HepG2 (cell line): ENCODE results near the gene ZCRB1. TPM values are rescaled to one million over a fixed set of nuclear protein-coding genes. Genes with fewer than 3 reads are reported as not detected.

Experiments used
- ARNT ChIP-seq: fragments of 450-650 bp; IDR thresholded peaks from 2 replicates; pipeline ENCODE4 v1.6.1; 2017
- ATF2 ChIP-seq: sonication (generic); formaldehyde crosslinking; IDR thresholded peaks from 2 replicates; pipeline ENCODE4 v1.4.0; 2020; ENCODE audit warnings: missing genetic modification reagents
- ELF4 ChIP-seq: sonication (generic); formaldehyde crosslinking; IDR thresholded peaks from 2 replicates; pipeline ENCODE4 v1.5.0; 2020; ENCODE audit warnings: missing genetic modification reagents, mild to moderate bottlenecking, moderate library complexity, borderline replicate concordance
- ETV6 ChIP-seq: sonication (generic); formaldehyde crosslinking; conservative IDR thresholded peaks from 2 replicates; pipeline ENCODE4 v1.4.0; 2020; ENCODE audit warnings: missing genetic modification reagents
- RBM39 ChIP-seq: fragments of 200-400 bp; formaldehyde crosslinking; IDR thresholded peaks from one replicate; pipeline ENCODE4 v1.6.1; 2018; ENCODE audit warnings: antibody characterized with exemption, mild to moderate bottlenecking, low read depth, low read length; ENCODE audit not compliant: poor library complexity, severe bottlenecking
- RFX5 ChIP-seq: IDR thresholded peaks from 2 replicates; pipeline ENCODE4 v1.6.1; 2011; ENCODE audit warnings: low read depth, low read length, improper control_type of control experiment
- TCF7L2 ChIP-seq: IDR thresholded peaks from 2 replicates; pipeline ENCODE4 v1.6.1; 2011; ENCODE audit warnings: mild to moderate bottlenecking, low read depth, low read length, moderate library complexity
- ZFP62 ChIP-seq: sonication (generic); formaldehyde crosslinking; IDR thresholded peaks from 2 replicates; pipeline ENCODE4 v1.4.0; 2020; ENCODE audit warnings: missing genetic modification reagents
- ZNF142 ChIP-seq: sonication (generic); formaldehyde crosslinking; IDR thresholded peaks from 2 replicates; pipeline ENCODE4 v1.4.0; 2020; ENCODE audit warnings: missing genetic modification reagents
- ZNF225 ChIP-seq: sonication (generic); formaldehyde crosslinking; IDR thresholded peaks from 2 replicates; pipeline ENCODE4 v1.4.0; 2020; ENCODE audit warnings: mild to moderate bottlenecking, missing genetic modification reagents
- ZNF253 ChIP-seq: sonication (generic); formaldehyde crosslinking; IDR thresholded peaks from 2 replicates; pipeline ENCODE4 v1.8.0; 2022; ENCODE audit warnings: mild to moderate bottlenecking, missing genetic modification reagents, borderline replicate concordance
- ZNF260 ChIP-seq: sonication (generic); formaldehyde crosslinking; IDR thresholded peaks from 2 replicates; pipeline ENCODE4 v1.4.0; 2020; ENCODE audit warnings: missing genetic modification reagents, low read depth, mild to moderate bottlenecking, borderline replicate concordance
- ZNF383 ChIP-seq: sonication (generic); formaldehyde crosslinking; IDR thresholded peaks from 2 replicates; pipeline ENCODE4 v1.4.0; 2020; ENCODE audit warnings: missing genetic modification reagents, mild to moderate bottlenecking, borderline replicate concordance
- ZNF414 ChIP-seq: sonication (generic); formaldehyde crosslinking; IDR thresholded peaks from 2 replicates; pipeline ENCODE4 v1.5.0; 2020; ENCODE audit warnings: missing genetic modification reagents
- ZNF44 ChIP-seq: sonication (generic); formaldehyde crosslinking; IDR thresholded peaks from 2 replicates; pipeline ENCODE4 v1.5.1; 2020; ENCODE audit warnings: mild to moderate bottlenecking, missing genetic modification reagents
- polyA plus RNA-seq, 8 experiments: library from polyadenylated mRNA; depleted of rRNA in 3 of 8; stranded (reverse) in 7 of 8; unstranded in 1 of 8; fragments of >200 nt; fragmentation: Illumina TruSeq in 4 of 8; extraction: Trizol in 4 of 8; gene quantifications; 2 replicates each; pipeline versions ENCODE4 v1.2.1 to v1.2.3, GENCODE V29; 2011 to 2016; ENCODE audit warnings: low read depth in 4 of 8, missing spikeins in 1 of 8, mixed read lengths in 1 of 8; ENCODE audit not compliant: insufficient read depth in 1 of 8
- total RNA-seq, 5 experiments: library from RNA; depleted of rRNA; stranded (reverse); fragments of >200 nt; fragmentation: Illumina TruSeq; extraction: Trizol; gene quantifications; 2 replicates each; pipeline ENCODE4 v1.2.3, GENCODE V29; 2016; ENCODE audit warnings: low read depth in 1 of 5

ZCRB1 gene
- total and polyA plus RNA-seq, 2 of the 13 experiments (the other 11 are each of a cell fraction or from before 2014, with no cell fraction given) = 43.5 to 49.8 TPM

- TF ChIP-seq ATF2 (CRISPR knock-in tag) = no peak
- no peak for TF ChIP-seq ZNF253 (CRISPR knock-in tag)
- TF ChIP-seq RFX5 = no peak
- no peak for TF ChIP-seq ETV6 (CRISPR knock-in tag)
- no peak for TF ChIP-seq ZNF142 (CRISPR knock-in tag)
- TF ChIP-seq ZNF260 (CRISPR knock-in tag) = no peak
- no peak for TF ChIP-seq ARNT
- TF ChIP-seq ZNF383 = no peak
- TF ChIP-seq ZFP62 = no peak
- TF ChIP-seq ELF4 (CRISPR knock-in tag) = no peak
- TF ChIP-seq RBM39 = no peak
- no peak for TF ChIP-seq ZNF414
- TF ChIP-seq ZNF225 = no peak
- no peak for TF ChIP-seq ZNF44
- no peak for TF ChIP-seq TCF7L2
These were observed 17.5 kb downstream of the ZCRB1 start (continued) for GRCh38 chr12:42308390-42308789.
